Measurements from ENCODE around the gene CPEB2.

CPEB2 gene

GRCh38 chr4:15018361-15018760, 16.1 kb downstream of the CPEB2 start:
- Histone ChIP-seq H2AFZ (ENCODE audit: low read depth, low read length, severe bottlenecking) (no peak overlapping the region), H3K36me3 (ENCODE audit: low read length) (peaks cover 26% of the 10 kb centered on the region), H3K4me2 (ENCODE audit: low read depth, low read length, poor library complexity, severe bottlenecking) (no peak overlapping the region), H3K9me3 (ENCODE audit: insufficient read depth, low read length) (no peaks in the 10 kb centered on the region), H3K4me3 (ENCODE audit: insufficient read depth, low read length, poor library complexity, severe bottlenecking) (no peak overlapping the region), H3K27me3 (ENCODE audit: low read length) (no peaks in the 10 kb centered on the region), H4K20me1 (ENCODE audit: low read depth, low read length) (no peaks in the 10 kb centered on the region; the same call in 1 of the 2 replicates), H3K9ac (ENCODE audit: low read length) (no peak overlapping the region), H3K9me2 (replicated peaks; ENCODE audit: insufficient read depth, low read length) (no peaks in the 10 kb centered on the region), H3K79me2 (ENCODE audit: insufficient read depth, low read length) (no peaks in the 10 kb centered on the region), H3K27ac (ENCODE audit: low read depth, low read length) (no peak overlapping the region), H3F3A (ENCODE audit: insufficient read depth) (no peaks in the 10 kb centered on the region; the same call in 1 of the 2 replicates)
- TF ChIP-seq, protein P1, sequence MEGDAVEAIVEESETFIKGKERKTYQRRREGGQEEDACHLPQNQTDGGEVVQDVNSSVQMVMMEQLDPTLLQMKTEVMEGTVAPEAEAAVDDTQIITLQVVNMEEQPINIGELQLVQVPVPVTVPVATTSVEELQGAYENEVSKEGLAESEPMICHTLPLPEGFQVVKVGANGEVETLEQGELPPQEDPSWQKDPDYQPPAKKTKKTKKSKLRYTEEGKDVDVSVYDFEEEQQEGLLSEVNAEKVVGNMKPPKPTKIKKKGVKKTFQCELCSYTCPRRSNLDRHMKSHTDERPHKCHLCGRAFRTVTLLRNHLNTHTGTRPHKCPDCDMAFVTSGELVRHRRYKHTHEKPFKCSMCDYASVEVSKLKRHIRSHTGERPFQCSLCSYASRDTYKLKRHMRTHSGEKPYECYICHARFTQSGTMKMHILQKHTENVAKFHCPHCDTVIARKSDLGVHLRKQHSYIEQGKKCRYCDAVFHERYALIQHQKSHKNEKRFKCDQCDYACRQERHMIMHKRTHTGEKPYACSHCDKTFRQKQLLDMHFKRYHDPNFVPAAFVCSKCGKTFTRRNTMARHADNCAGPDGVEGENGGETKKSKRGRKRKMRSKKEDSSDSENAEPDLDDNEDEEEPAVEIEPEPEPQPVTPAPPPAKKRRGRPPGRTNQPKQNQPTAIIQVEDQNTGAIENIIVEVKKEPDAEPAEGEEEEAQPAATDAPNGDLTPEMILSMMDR (IDR thresholded peaks at IDR 0.05; ENCODE audit: insufficient read depth, low read length, poor library complexity, severe bottlenecking), result no peak
- TF ChIP-seq EZH2phosphoT487 (conservative IDR thresholded peaks at IDR 0.05; ENCODE audit: low read length), result no peak

DNA sequence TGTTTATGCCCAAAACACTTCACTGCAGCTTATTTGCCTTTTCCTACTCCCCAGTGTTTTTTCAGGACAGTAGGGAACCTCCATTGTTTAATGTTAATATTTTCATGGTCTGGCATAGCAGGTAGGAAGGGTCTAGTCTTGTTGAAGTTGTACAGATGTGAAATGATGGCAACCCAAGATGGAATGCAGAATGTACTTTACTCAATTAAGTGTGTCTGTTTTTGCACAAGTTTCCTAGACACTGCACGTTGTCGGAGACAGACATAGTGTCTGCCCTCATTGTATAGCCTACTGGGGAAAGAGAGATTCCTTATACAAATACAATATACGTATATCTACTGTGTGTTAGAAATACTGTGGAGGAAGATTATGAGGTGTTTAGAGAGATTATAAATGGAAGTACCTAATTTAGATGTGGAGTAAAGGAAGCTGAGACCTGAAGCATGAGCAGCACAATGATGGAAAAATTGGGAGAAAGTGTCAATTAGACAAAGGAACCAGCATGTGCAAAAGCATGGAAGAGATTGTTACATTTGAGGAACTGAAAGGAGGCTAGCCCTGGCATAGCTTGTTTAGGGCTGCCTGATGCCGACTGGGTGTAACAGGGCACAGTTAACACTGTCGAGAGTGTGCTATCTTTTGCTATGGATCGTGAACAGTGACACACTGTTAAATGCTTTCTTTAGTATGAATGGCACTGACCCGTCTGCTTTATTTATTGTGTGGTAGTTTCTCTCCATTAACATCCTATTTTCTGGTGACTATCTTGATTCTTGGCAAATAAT, 18.4 kb downstream of the CPEB2 start:
- Histone ChIP-seq H2AFZ (ENCODE audit: low read depth, low read length, severe bottlenecking) (no peak overlapping the region), H3K9me3 (ENCODE audit: insufficient read depth, low read length) (no peaks in the 10 kb centered on the region), H3K9me2 (replicated peaks; ENCODE audit: insufficient read depth, low read length) (no peaks in the 10 kb centered on the region), H3K9ac (ENCODE audit: low read length) (no peak overlapping the region), H3F3A (ENCODE audit: insufficient read depth) (no peaks in the 10 kb centered on the region; the same call in 1 of the 2 replicates), H3K79me2 (ENCODE audit: insufficient read depth, low read length) (no peaks in the 10 kb centered on the region), H3K27ac (ENCODE audit: low read depth, low read length) (no peak overlapping the region), H3K4me3 (ENCODE audit: insufficient read depth, low read length, poor library complexity, severe bottlenecking) (no peak overlapping the region), H3K27me3 (ENCODE audit: low read length) (no peaks in the 10 kb centered on the region), H3K4me2 (ENCODE audit: low read depth, low read length, poor library complexity, severe bottlenecking) (no peak overlapping the region), H4K20me1 (ENCODE audit: low read depth, low read length) (no peaks in the 10 kb centered on the region; the same call in 1 of the 2 replicates), H3K36me3 (ENCODE audit: low read length) (peaks cover 24% of the 10 kb centered on the region)
- TF ChIP-seq EZH2phosphoT487 (conservative IDR thresholded peaks at IDR 0.05; ENCODE audit: low read length), result no peak
- TF ChIP-seq, protein P1 (IDR thresholded peaks at IDR 0.05; ENCODE audit: insufficient read depth, low read length, poor library complexity, severe bottlenecking), result no peak

GRCh38 chr4:15021311-15021710, 19.0 kb downstream of the CPEB2 start:
- no peak overlapping the region for H3K9ac ChIP-seq (ENCODE audit: low read length)
- no peaks in the 10 kb centered on the region for H3K79me2 ChIP-seq (ENCODE audit: insufficient read depth, low read length)
- H3K9me3 ChIP-seq (ENCODE audit: insufficient read depth, low read length), result no peaks in the 10 kb centered on the region
- no peaks in the 10 kb centered on the region for H3K27me3 ChIP-seq (ENCODE audit: low read length)
- no peak overlapping the region for H3K4me2 ChIP-seq (ENCODE audit: low read depth, low read length, poor library complexity, severe bottlenecking)
- no peak overlapping the region for H3K4me3 ChIP-seq (ENCODE audit: insufficient read depth, low read length, poor library complexity, severe bottlenecking)
- peaks cover 24% of the 10 kb centered on the region for H3K36me3 ChIP-seq (ENCODE audit: low read length)
- H3K27ac ChIP-seq (ENCODE audit: low read depth, low read length), result no peak overlapping the region
- no peaks in the 10 kb centered on the region for H3K9me2 ChIP-seq (replicated peaks; ENCODE audit: insufficient read depth, low read length)
- H3F3A ChIP-seq (ENCODE audit: insufficient read depth), result no peaks in the 10 kb centered on the region; the same call in 1 of the 2 replicates
- no peaks in the 10 kb centered on the region; the same call in 1 of the 2 replicates for H4K20me1 ChIP-seq (ENCODE audit: low read depth, low read length)
- H2AFZ ChIP-seq (ENCODE audit: low read depth, low read length, severe bottlenecking), result no peak overlapping the region
- no peak for TF ChIP-seq EZH2phosphoT487 (conservative IDR thresholded peaks at IDR 0.05; ENCODE audit: low read length)

DNA sequence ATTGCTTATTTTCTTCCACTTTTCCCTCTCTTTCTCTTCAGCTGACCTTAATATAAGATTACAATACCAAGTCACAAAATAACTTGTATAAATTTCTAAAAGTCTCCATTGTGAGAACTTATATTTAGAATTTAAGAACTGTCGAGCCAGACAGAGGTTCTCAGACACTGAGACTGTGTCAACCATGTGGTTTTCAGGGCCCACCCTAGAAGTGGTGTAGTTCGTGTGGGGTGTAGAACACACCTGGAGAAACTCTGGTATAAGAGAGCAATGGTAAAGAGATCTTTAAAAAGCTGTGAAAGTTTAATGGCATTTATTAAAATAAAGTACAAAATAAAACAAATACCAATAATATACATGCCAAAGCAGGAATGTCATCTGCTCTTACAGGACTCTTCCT, 19.7 kb downstream of the CPEB2 start:
- Histone ChIP-seq H3K36me3 (ENCODE audit: low read length) (peaks cover 23% of the 10 kb centered on the region), H3K9ac (ENCODE audit: low read length) (no peak overlapping the region), H3K9me3 (ENCODE audit: insufficient read depth, low read length) (no peaks in the 10 kb centered on the region), H2AFZ (ENCODE audit: low read depth, low read length, severe bottlenecking) (no peak overlapping the region), H3K4me2 (ENCODE audit: low read depth, low read length, poor library complexity, severe bottlenecking) (no peak overlapping the region), H3K27ac (ENCODE audit: low read depth, low read length) (no peak overlapping the region), H3K9me2 (replicated peaks; ENCODE audit: insufficient read depth, low read length) (no peaks in the 10 kb centered on the region), H3K4me3 (ENCODE audit: insufficient read depth, low read length, poor library complexity, severe bottlenecking) (no peak overlapping the region), H3F3A (ENCODE audit: insufficient read depth) (no peaks in the 10 kb centered on the region; the same call in 1 of the 2 replicates), H4K20me1 (ENCODE audit: low read depth, low read length) (no peaks in the 10 kb centered on the region; the same call in 1 of the 2 replicates), H3K79me2 (ENCODE audit: insufficient read depth, low read length) (no peaks in the 10 kb centered on the region), H3K27me3 (ENCODE audit: low read length) (no peaks in the 10 kb centered on the region)
- TF ChIP-seq EZH2phosphoT487 (conservative IDR thresholded peaks at IDR 0.05; ENCODE audit: low read length), result no peak
- TF ChIP-seq, protein P1 (IDR thresholded peaks at IDR 0.05; ENCODE audit: insufficient read depth, low read length, poor library complexity, severe bottlenecking), result no peak

All from SU-DHL-6 (cell line).